ENCODE data around the gene ALOX12. TPM values are rescaled to one million over a fixed set of nuclear protein-coding genes. Genes with fewer than 3 reads are reported as not detected.
"Not testable (repeated sequence)": the region's sequence is repeated elsewhere in the genome, so short reads cannot be mapped to it uniquely, and the experiment has no call there.

The ALOX12 gene
- total RNA-seq, 4 donors from 2014 or later: not detected

GRCh38 chr17:6981426-6981825, 14.4 kb upstream of the ALOX12 start:
- no peak overlapping the region for H3K27ac ChIP-seq
- no peak overlapping the region for H3K4me3 ChIP-seq
- no peaks in the 10 kb centered on the region for H3K9me3 ChIP-seq
- no peaks in the 10 kb centered on the region for H3K4me1 ChIP-seq
- DNase-seq: no peak
- no peaks in the 10 kb centered on the region for H3K27me3 ChIP-seq
- H3K36me3 ChIP-seq: no peaks in the 10 kb centered on the region
- no peak for ATAC-seq
- intact Hi-C loops (cut with DNase I; ENCODE audit: low total_unique reads) (no loop called here), in situ Hi-C loops (cut with MboI; ENCODE audit: low sequenced_read_pairs in 4 of 4) (no loop called here)
- no peak for TF ChIP-seq POLR2A (IDR thresholded peaks at IDR 0.05)
- TF ChIP-seq CTCF (IDR thresholded peaks at IDR 0.05 in 4 of 5, conservative IDR thresholded peaks at IDR 0.05 in 1 of 5): no peak

GRCh38 chr17:6985266-6985665, 10.6 kb upstream of the ALOX12 start:
- H3K4me1 ChIP-seq: no peaks in the 10 kb centered on the region
- no peak for ATAC-seq
- no peaks in the 10 kb centered on the region for H3K27me3 ChIP-seq
- no peaks in the 10 kb centered on the region for H3K9me3 ChIP-seq
- no peaks in the 10 kb centered on the region for H3K36me3 ChIP-seq
- intact Hi-C loops (cut with DNase I; ENCODE audit: low total_unique reads) (no loop called here), in situ Hi-C loops (cut with MboI; ENCODE audit: low sequenced_read_pairs in 4 of 4) (no loop called here)
- no peak for TF ChIP-seq CTCF (IDR thresholded peaks at IDR 0.05 in 4 of 5, conservative IDR thresholded peaks at IDR 0.05 in 1 of 5)
- no peak for TF ChIP-seq POLR2A (IDR thresholded peaks at IDR 0.05)
- H3K27ac ChIP-seq: no peak overlapping the region
- no peak overlapping the region for H3K4me3 ChIP-seq
- no peak for DNase-seq

GRCh38 chr17:6986676-6987075, 9.2 kb upstream of the ALOX12 start:
- H3K4me3 ChIP-seq: no peak overlapping the region
- DNase-seq (no peak), ATAC-seq (no peak)
- no peaks in the 10 kb centered on the region for H3K36me3 ChIP-seq
- TF ChIP-seq CTCF (IDR thresholded peaks at IDR 0.05 in 4 of 5, conservative IDR thresholded peaks at IDR 0.05 in 1 of 5) (no peak), POLR2A (IDR thresholded peaks at IDR 0.05) (no peak)
- intact Hi-C loops (cut with DNase I; ENCODE audit: low total_unique reads) (no loop called here), in situ Hi-C loops (cut with MboI; ENCODE audit: low sequenced_read_pairs in 4 of 4) (no loop called here)
- no peaks in the 10 kb centered on the region for H3K4me1 ChIP-seq
- H3K27ac ChIP-seq: no peak overlapping the region
- no peaks in the 10 kb centered on the region for H3K9me3 ChIP-seq
- no peaks in the 10 kb centered on the region for H3K27me3 ChIP-seq

GRCh38 chr17:6989779-6990178, 6.1 kb upstream of the ALOX12 start:
- H3K4me1 ChIP-seq: no peaks in the 10 kb centered on the region
- H3K27ac ChIP-seq: no peak overlapping the region
- H3K4me3 ChIP-seq: no peak overlapping the region
- DNase-seq (no peak), ATAC-seq (no peak)
- no peaks in the 10 kb centered on the region for H3K27me3 ChIP-seq
- TF ChIP-seq CTCF (IDR thresholded peaks at IDR 0.05 in 4 of 5, conservative IDR thresholded peaks at IDR 0.05 in 1 of 5) (no peak), POLR2A (IDR thresholded peaks at IDR 0.05) (no peak)
- no peaks in the 10 kb centered on the region for H3K9me3 ChIP-seq
- no peaks in the 10 kb centered on the region for H3K36me3 ChIP-seq
- in situ Hi-C loops (cut with MboI; ENCODE audit: low sequenced_read_pairs in 4 of 4): no loop called here
- intact Hi-C loops (cut with DNase I; ENCODE audit: low total_unique reads): no loop called here

- H3K4me1 ChIP-seq; H3K4me3 ChIP-seq; DNase-seq; in situ Hi-C loops (cut with MboI; ENCODE audit: low sequenced_read_pairs in 4 of 4); H3K36me3 ChIP-seq; H3K27ac ChIP-seq; ATAC-seq; intact Hi-C loops (cut with DNase I; ENCODE audit: low total_unique reads); H3K9me3 ChIP-seq: not testable (repeated sequence)
- H3K27me3 ChIP-seq: peaks cover 0 to 15% (median 8%) of the 10 kb centered on the region in 3 donors
Observed at GRCh38 chr17:6993613-6994056, 2.2 kb upstream of the ALOX12 start.

Data from gastrocnemius medialis (tissue), 4 donors.